Upper lobe of left lung (tissue), 6 donors: Measurements from ENCODE around the gene GAMT. TPM values are rescaled to one million over a fixed set of nuclear protein-coding genes. Genes with fewer than 3 reads are reported as not detected.

Source experiments
- ATAC-seq, 2 donors: fragments of 200-7000 bp; cut with Tn5 transposase; one replicate each; pipeline ENCODE4 v1.9.1; 2022; ENCODE audit warnings: mild to moderate bottlenecking in 2 of 2, moderate library complexity in 2 of 2; ENCODE audit not compliant: low FRiP score in 2 of 2
- DNase-seq, 2 donors: peaks; one replicate each; pipeline ENCODE4 v3.0.0-alpha.2; 2019 to 2020
- H3K27ac ChIP-seq, 4 donors: fragments of 200-600 bp; sonication (generic); one replicate each; pipeline ENCODE4 v1.5.1; 2016 to 2019
- H3K27me3 ChIP-seq, 4 donors: fragments of 200-600 bp; sonication (generic); one replicate each; pipeline ENCODE4 v1.5.1; 2017 to 2019
- H3K36me3 ChIP-seq, 4 donors: fragments of 200-600 bp; sonication (generic); one replicate each; pipeline ENCODE4 v1.5.1; 2016 to 2019
- H3K4me1 ChIP-seq, 4 donors: fragments of 200-600 bp; sonication (generic); one replicate each; pipeline ENCODE4 v1.5.1; 2018 to 2019
- H3K4me3 ChIP-seq, 4 donors: fragments of 200-600 bp; sonication (generic); one replicate each; pipeline ENCODE4 v1.5.1; 2017 to 2019; ENCODE audit warnings: mild to moderate bottlenecking in 2 of 4, moderate library complexity in 1 of 4
- H3K9me3 ChIP-seq, 4 donors: fragments of 200-600 bp; sonication (generic); one replicate each; pipeline ENCODE4 v1.5.1; 2018 to 2019
- CTCF ChIP-seq, 6 experiments: fragments of 450-650 bp in 4 of 6; fragments of 200-600 bp in 2 of 6; sonication (generic) in 2 of 6; IDR thresholded peaks; one replicate each; pipeline ENCODE4 v1.5.1; 2016 to 2019; ENCODE audit warnings: antibody characterized with exemption in 6 of 6
- EP300 ChIP-seq, 4 donors: sonication (generic); formaldehyde crosslinking; IDR thresholded peaks; one replicate each; pipeline ENCODE4 v1.5.1; 2017; ENCODE audit warnings: antibody characterized with exemption in 4 of 4, control low read depth in 2 of 4
- POLR2A ChIP-seq, 4 donors: fragments of 450-650 bp; IDR thresholded peaks; one replicate each; pipeline ENCODE4 v1.5.1; 2016 to 2017; ENCODE audit warnings: antibody characterized with exemption in 4 of 4, mild to moderate bottlenecking in 2 of 4
- POLR2AphosphoS5 ChIP-seq, 2 donors: sonication (generic); formaldehyde crosslinking; IDR thresholded peaks; one replicate each; pipeline ENCODE4 v1.5.1; 2017; ENCODE audit warnings: antibody characterized with exemption in 2 of 2
- whole genome bisulfite sequencing, 2 donors: methylation state at CpG; one replicate each; pipeline ENCODE4 v1.1.5; 2017 to 2018; 5-methylcytosine and 5-hydroxymethylcytosine counted together
- total RNA-seq, 6 donors: library from RNA; depleted of rRNA in 4 of 6; stranded (reverse); fragments of >200 nt in 4 of 6; gene quantifications; one replicate each; pipeline versions ENCODE4 v1.1.0 to v1.2.1, GENCODE V29; 2016 to 2021
- donor health status: DM: no; HTN: no; CAD: no; lungs with moderate emphysema.
- donor health status: DM: no; HTN: yes; CAD: no; lungs with severe emphysema.

Gene GAMT
- total RNA-seq, 6 donors from 2014 or later, result 4.0 to 12.1 (median 8.1) TPM

- WGBS, 2 donors, result 93 to 94% methylated on average over 11 to 14 of the region's 14 CpGs
- Histone ChIP-seq H3K4me1 (no peaks in the 10 kb centered on the region), H3K36me3 (peaks cover 41 to 93% (median 82%) of the 10 kb centered on the region in 4 donors), H3K27ac (no peak overlapping the region), H3K9me3 (no peaks in the 10 kb centered on the region), H3K4me3 (no peak overlapping the region), H3K27me3 (no peaks in the 10 kb centered on the region)
- TF ChIP-seq POLR2A (IDR thresholded peaks at IDR 0.05), result no peak
- TF ChIP-seq CTCF (IDR thresholded peaks at IDR 0.05), result no peak
- no peak for TF ChIP-seq EP300 (IDR thresholded peaks at IDR 0.05)
- TF ChIP-seq POLR2AphosphoS5 (IDR thresholded peaks at IDR 0.05), result no peak
- no peak for ATAC-seq
- peak in 1 of 2 donors; percentile 31 for DNase-seq
Observed at GRCh38 chr19:1425902-1426301, 24.6 kb upstream of the GAMT start.

GRCh38 chr19:1425102-1425837, 23.9 kb upstream of the GAMT start:
- 92% methylated on average over 28 of the region's 33 CpGs for WGBS, 2 donors
- H3K9me3 ChIP-seq, result no peaks in the 10 kb centered on the region
- H3K27ac ChIP-seq, result no peak overlapping the region
- no peak for ATAC-seq
- DNase-seq, result peak in 1 of 2 donors; percentile 52
- H3K4me1 ChIP-seq, result no peaks in the 10 kb centered on the region
- peaks cover 45 to 93% (median 83%) of the 10 kb centered on the region in 4 donors for H3K36me3 ChIP-seq
- no peak overlapping the region for H3K4me3 ChIP-seq
- TF ChIP-seq CTCF (IDR thresholded peaks at IDR 0.05) (no peak), POLR2A (IDR thresholded peaks at IDR 0.05) (no peak), EP300 (IDR thresholded peaks at IDR 0.05) (no peak), POLR2AphosphoS5 (IDR thresholded peaks at IDR 0.05) (no peak)
- no peaks in the 10 kb centered on the region for H3K27me3 ChIP-seq

GRCh38 chr19:1424192-1424955, 23.0 kb upstream of the GAMT start:
- TF ChIP-seq POLR2A (IDR thresholded peaks at IDR 0.05) (no peak), POLR2AphosphoS5 (IDR thresholded peaks at IDR 0.05) (no peak), EP300 (IDR thresholded peaks at IDR 0.05) (no peak), CTCF (IDR thresholded peaks at IDR 0.05) (no peak)
- DNase-seq (peak in 1 of 2 donors; percentile 80), ATAC-seq (no peak)
- WGBS, 2 donors, result 88 to 89% methylated on average over 40 to 41 of the region's 42 CpGs
- H3K4me1 ChIP-seq, result no peaks in the 10 kb centered on the region
- no peaks in the 10 kb centered on the region for H3K27me3 ChIP-seq
- no peak overlapping the region for H3K4me3 ChIP-seq
- H3K9me3 ChIP-seq, result no peaks in the 10 kb centered on the region
- H3K36me3 ChIP-seq, result peaks cover 42 to 90% (median 81%) of the 10 kb centered on the region in 4 donors
- no peak overlapping the region for H3K27ac ChIP-seq

GRCh38 chr19:1423436-1424191, 22.3 kb upstream of the GAMT start:
- DNase-seq, result peak in 1 of 2 donors; percentile 69
- peaks cover 37 to 90% (median 81%) of the 10 kb centered on the region in 4 donors for H3K36me3 ChIP-seq

More at GRCh38 chr19:1423436-1424191, 22.3 kb upstream of the GAMT start:
- no peak for ATAC-seq
- Histone ChIP-seq H3K4me3 (no peak overlapping the region), H3K4me1 (peaks cover 0 to 7% (median 3%) of the 10 kb centered on the region in 4 donors), H3K27ac (no peak overlapping the region), H3K9me3 (no peaks in the 10 kb centered on the region), H3K27me3 (no peaks in the 10 kb centered on the region)
- 88 to 90% methylated on average over 39 to 40 of the region's 40 CpGs for WGBS, 2 donors
- TF ChIP-seq POLR2A (IDR thresholded peaks at IDR 0.05) (no peak), EP300 (IDR thresholded peaks at IDR 0.05) (no peak), CTCF (IDR thresholded peaks at IDR 0.05) (no peak), POLR2AphosphoS5 (IDR thresholded peaks at IDR 0.05) (no peak)
